ENCODE results near the gene PRKCH.
"Not testable (repeated sequence)": the region's sequence is repeated elsewhere in the genome, so short reads cannot be mapped to it uniquely, and the experiment has no call there.

The PRKCH gene

GRCh38 chr14:61456720-61457119, 135.3 kb downstream of the PRKCH start:
- Histone ChIP-seq H3K36me3 (ENCODE audit: control insufficient read depth, insufficient read depth, low read length) (no peaks in the 10 kb centered on the region), H3K4me1 (ENCODE audit: control insufficient read depth, insufficient read depth, low read length) (no peaks in the 10 kb centered on the region)

GRCh38 chr14:61458766-61459165, 137.4 kb downstream of the PRKCH start:
- H3K4me1 ChIP-seq (ENCODE audit: control insufficient read depth, insufficient read depth, low read length), result peaks cover 9% of the 10 kb centered on the region
- no peaks in the 10 kb centered on the region for H3K9me3 ChIP-seq (ENCODE audit: control insufficient read depth, insufficient read depth, low read length)
- no peak overlapping the region for H3K4me3 ChIP-seq (ENCODE audit: low read depth, low read length)
- H3K9ac ChIP-seq (ENCODE audit: low read depth, low read length), result no peak overlapping the region
- no peaks in the 10 kb centered on the region for H3K27me3 ChIP-seq (ENCODE audit: control insufficient read depth, insufficient read depth, low read length)
- no peaks in the 10 kb centered on the region for H3K36me3 ChIP-seq (ENCODE audit: control insufficient read depth, insufficient read depth, low read length)

More at GRCh38 chr14:61456720-61457119, 135.3 kb downstream of the PRKCH start:
- no peaks in the 10 kb centered on the region for H3K27me3 ChIP-seq (ENCODE audit: control insufficient read depth, insufficient read depth, low read length)
- H3K9ac ChIP-seq (ENCODE audit: low read depth, low read length), result no peak overlapping the region
- H3K9me3 ChIP-seq (ENCODE audit: control insufficient read depth, insufficient read depth, low read length), result no peaks in the 10 kb centered on the region
- H3K4me3 ChIP-seq (ENCODE audit: low read depth, low read length), result no peak overlapping the region

- no peaks in the 10 kb centered on the region for H3K36me3 ChIP-seq (ENCODE audit: control insufficient read depth, insufficient read depth, low read length)
- H3K4me1 ChIP-seq (ENCODE audit: control insufficient read depth, insufficient read depth, low read length), result peaks cover 9% of the 10 kb centered on the region
- no peaks in the 10 kb centered on the region for H3K27me3 ChIP-seq (ENCODE audit: control insufficient read depth, insufficient read depth, low read length)
- no peaks in the 10 kb centered on the region for H3K9me3 ChIP-seq (ENCODE audit: control insufficient read depth, insufficient read depth, low read length)
- no peak overlapping the region for H3K4me3 ChIP-seq (ENCODE audit: low read depth, low read length)
- no peak overlapping the region for H3K9ac ChIP-seq (ENCODE audit: low read depth, low read length)
Observed at GRCh38 chr14:61459229-61459628, 137.8 kb downstream of the PRKCH start.

DNA sequence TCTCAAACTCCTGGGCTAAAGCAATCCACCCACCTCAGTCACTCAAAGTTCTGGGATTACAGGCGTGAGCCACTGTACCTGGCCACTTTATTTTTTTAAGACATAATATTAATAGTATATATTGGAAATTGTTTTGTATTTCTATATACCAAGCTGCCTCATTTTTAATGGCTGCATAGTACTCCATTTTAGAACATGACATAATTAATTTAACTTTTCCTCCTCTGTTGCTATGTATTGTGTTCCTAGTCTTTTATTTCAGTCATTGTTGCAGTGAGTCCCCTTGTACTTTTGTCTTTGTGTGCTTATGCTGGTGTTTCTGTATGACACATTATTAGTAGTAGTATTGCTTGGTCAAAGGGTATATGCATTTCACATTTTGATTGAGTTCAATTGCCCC, 138.7 kb downstream of the PRKCH start:
- H3K36me3 ChIP-seq (ENCODE audit: control insufficient read depth, insufficient read depth, low read length), result no peaks in the 10 kb centered on the region
- no peaks in the 10 kb centered on the region for H3K9me3 ChIP-seq (ENCODE audit: control insufficient read depth, insufficient read depth, low read length)
- H3K9ac ChIP-seq (ENCODE audit: low read depth, low read length), result no peak overlapping the region
- H3K4me3 ChIP-seq (ENCODE audit: low read depth, low read length), result no peak overlapping the region
- no peaks in the 10 kb centered on the region for H3K27me3 ChIP-seq (ENCODE audit: control insufficient read depth, insufficient read depth, low read length)
- H3K4me1 ChIP-seq (ENCODE audit: control insufficient read depth, insufficient read depth, low read length), result peaks cover 9% of the 10 kb centered on the region

DNA sequence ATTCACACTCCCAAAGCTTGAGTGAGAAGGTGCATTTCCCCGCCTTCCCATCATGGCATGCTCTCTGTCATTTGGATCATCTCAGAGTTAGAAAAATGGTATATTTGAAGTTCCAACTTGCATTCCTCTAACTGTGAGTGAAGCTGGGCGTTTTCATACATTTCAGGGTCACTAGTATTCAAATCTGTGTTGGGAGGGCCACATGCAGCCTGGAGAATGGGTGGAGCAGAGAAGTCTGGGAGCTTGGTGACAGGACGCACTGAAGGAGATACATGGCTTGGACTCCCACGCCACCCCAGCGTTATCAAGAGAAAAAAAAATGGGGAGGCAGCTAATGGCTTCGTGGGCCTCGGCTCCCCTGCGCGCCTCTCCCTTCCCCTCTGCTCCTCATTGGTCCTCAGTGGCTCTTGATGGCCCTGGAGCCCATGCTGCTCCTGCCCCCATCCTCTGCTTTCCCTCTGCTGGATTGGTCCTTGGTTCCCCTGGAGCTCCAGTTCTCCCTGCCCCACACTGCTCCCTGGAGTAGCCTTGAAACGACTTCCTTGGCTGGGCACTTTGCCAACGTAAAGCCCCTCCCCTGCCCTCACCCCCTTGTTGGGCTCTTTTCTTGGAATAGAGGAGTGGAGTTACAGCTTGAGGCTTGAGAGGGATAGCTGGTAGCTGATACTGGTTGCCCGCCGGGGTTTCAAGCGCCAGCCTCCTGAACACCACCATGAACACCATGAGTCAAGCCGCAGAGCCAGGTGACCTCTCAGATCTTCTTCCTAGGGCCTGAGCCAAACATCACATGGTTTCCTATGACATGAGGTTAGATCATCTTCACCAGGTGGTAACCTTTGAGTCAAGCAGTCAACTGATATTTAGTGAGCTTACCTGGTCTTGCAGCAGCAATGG, 139.6 kb downstream of the PRKCH start:
- Histone ChIP-seq H3K36me3 (ENCODE audit: control insufficient read depth, insufficient read depth, low read length) (no peaks in the 10 kb centered on the region), H3K9ac (ENCODE audit: low read depth, low read length) (no peak overlapping the region), H3K27me3 (ENCODE audit: control insufficient read depth, insufficient read depth, low read length) (no peaks in the 10 kb centered on the region), H3K4me1 (ENCODE audit: control insufficient read depth, insufficient read depth, low read length) (peaks cover 13% of the 10 kb centered on the region), H3K9me3 (ENCODE audit: control insufficient read depth, insufficient read depth, low read length) (no peaks in the 10 kb centered on the region), H3K4me3 (ENCODE audit: low read depth, low read length) (no peak overlapping the region)

DNA sequence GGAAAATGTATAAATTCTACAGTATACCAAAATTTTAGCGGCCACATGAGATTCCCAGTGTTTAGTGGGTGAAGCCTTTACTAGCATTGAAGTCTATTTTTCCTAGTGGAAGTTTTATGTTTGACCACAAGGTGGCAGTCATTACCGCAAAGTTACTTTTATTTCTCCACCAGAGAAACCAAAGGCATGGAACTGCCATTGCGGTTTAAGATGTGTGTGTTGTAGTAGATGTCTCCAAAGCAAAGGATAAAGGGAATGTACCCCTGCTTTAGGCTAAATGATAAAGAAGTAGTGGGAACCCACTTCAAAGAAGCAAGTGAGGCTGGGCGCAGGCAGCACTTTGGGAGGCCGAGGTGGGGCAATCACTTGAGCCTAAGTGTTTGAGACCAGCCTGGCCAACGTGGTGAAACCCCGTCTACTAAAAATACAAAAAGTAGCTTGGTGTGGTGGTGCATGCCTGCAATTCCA, 140.5 kb downstream of the PRKCH start:
- Histone ChIP-seq H3K4me1 (ENCODE audit: control insufficient read depth, insufficient read depth, low read length) (peaks cover 21% of the 10 kb centered on the region), H3K36me3 (ENCODE audit: control insufficient read depth, insufficient read depth, low read length) (no peaks in the 10 kb centered on the region), H3K27me3 (ENCODE audit: control insufficient read depth, insufficient read depth, low read length) (no peaks in the 10 kb centered on the region), H3K9me3 (ENCODE audit: control insufficient read depth, insufficient read depth, low read length) (no peaks in the 10 kb centered on the region), H3K4me3 (ENCODE audit: low read depth, low read length) (no peak overlapping the region), H3K9ac (ENCODE audit: low read depth, low read length) (no peak overlapping the region)

GRCh38 chr14:61462566-61463193, 141.3 kb downstream of the PRKCH start:
- no peaks in the 10 kb centered on the region for H3K9me3 ChIP-seq (ENCODE audit: control insufficient read depth, insufficient read depth, low read length)
- no peaks in the 10 kb centered on the region for H3K27me3 ChIP-seq (ENCODE audit: control insufficient read depth, insufficient read depth, low read length)
- no peak overlapping the region for H3K9ac ChIP-seq (ENCODE audit: low read depth, low read length)
- no peak overlapping the region for H3K4me3 ChIP-seq (ENCODE audit: low read depth, low read length)
- peaks cover 25% of the 10 kb centered on the region for H3K4me1 ChIP-seq (ENCODE audit: control insufficient read depth, insufficient read depth, low read length)
- H3K36me3 ChIP-seq (ENCODE audit: control insufficient read depth, insufficient read depth, low read length), result no peaks in the 10 kb centered on the region

DNA sequence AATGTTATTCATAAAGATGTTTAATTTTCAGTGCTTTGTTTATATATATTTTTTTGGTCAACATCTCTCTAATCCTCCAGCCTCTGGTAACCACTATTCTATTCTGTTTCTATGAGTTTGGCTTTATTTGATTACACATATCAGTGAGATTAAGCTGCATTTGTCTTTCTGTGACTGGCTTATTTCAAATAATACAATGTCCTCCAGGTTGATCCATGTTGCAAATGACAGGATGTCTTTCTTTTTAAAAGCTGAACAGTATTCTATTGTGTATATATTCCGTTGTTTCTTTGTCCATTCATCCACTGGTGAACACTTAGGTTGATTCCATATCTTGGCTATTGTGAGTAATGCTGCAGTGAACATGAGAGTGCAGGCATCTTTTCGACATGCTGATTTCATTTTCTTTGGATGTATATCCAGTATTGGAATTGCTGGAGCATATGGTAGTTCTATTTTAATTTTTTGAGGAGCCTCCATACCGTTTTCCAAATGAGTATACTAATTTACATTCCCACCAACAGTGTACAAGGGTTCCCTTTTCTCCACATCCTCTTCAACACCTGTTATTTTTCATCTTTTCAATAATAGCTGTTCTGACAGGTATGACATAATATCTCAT, 142.4 kb downstream of the PRKCH start:
- Histone ChIP-seq H3K36me3 (ENCODE audit: control insufficient read depth, insufficient read depth, low read length) (no peaks in the 10 kb centered on the region), H3K9ac (ENCODE audit: low read depth, low read length) (no peak overlapping the region), H3K4me1 (ENCODE audit: control insufficient read depth, insufficient read depth, low read length) (peaks cover 25% of the 10 kb centered on the region), H3K9me3 (ENCODE audit: control insufficient read depth, insufficient read depth, low read length) (no peaks in the 10 kb centered on the region), H3K27me3 (ENCODE audit: control insufficient read depth, insufficient read depth, low read length) (no peaks in the 10 kb centered on the region), H3K4me3 (ENCODE audit: low read depth, low read length) (no peak overlapping the region)

DNA sequence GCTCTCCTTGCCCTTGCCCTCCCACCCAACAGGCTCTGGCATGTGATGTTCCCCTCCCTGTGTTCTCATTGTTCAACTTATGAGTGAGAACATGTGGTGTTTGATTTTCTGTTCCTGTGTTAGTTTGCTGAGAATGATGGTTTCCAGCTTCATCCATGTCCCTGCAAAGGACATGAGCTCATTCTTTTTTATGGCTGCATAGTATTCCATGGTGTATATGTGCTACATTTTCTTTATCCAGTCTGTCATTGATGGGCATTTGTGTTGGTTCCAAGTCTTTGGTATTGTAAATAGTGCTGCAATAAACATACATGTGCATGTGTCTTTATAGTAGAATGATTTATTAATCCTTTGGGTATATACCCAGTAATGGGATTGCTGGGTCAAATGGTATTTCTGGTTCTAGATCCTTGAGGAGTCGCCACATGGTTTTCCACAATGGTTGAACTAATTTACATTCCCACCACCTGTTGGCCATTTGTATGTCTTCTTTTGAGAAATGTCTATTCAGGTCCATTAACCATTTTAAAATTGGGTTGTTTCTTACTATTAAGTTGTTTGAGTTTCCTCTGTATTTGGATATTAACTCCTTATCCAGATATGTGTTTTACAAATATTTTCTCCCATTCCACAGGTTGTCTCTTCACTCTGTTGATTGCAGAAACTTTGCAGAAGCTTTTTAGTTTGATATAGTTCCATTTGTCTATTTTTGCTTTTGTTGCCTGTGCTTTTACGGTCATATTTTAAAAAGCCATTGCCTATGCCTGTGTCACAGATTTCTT, 143.4 kb downstream of the PRKCH start:
- not testable (repeated sequence) for H3K4me3 ChIP-seq (ENCODE audit: low read depth, low read length); H3K27me3 ChIP-seq (ENCODE audit: control insufficient read depth, insufficient read depth, low read length); H3K9me3 ChIP-seq (ENCODE audit: control insufficient read depth, insufficient read depth, low read length); H3K36me3 ChIP-seq (ENCODE audit: control insufficient read depth, insufficient read depth, low read length); H3K9ac ChIP-seq (ENCODE audit: low read depth, low read length)
- H3K4me1 ChIP-seq (ENCODE audit: control insufficient read depth, insufficient read depth, low read length), result peaks cover 25% of the 10 kb centered on the region

DNA sequence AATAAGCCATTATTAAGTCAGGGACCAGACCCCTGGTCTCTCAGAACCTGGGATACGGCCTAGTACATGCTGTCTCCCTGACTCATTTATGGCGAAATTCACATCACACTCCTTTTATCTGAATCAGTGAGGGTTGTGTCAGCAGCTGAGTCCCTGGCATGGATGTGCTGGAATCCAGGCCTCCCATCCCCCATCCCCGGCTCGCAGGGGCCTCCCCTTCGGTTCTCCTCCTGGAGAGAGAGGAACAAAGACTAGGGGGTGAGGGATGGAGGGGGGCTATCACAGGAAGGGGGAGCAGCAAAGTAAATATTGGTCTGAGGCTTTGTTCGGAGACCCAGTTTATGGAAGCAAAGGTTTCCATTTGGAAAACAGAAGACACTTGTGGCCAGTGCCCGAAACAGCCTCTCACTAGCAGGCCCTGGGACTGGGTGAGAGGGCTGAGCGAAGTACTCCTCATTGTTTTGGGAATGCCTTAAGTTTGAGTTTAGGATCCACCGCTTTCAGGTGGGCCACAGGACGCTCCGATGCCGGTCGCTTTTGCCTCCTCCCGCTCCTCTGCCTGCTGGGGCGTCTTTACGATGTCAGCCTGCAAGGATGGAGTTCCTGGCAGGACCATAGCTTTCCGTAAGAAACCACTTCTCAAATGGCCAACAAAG, 145.0 kb downstream of the PRKCH start:
- no peaks in the 10 kb centered on the region for H3K36me3 ChIP-seq (ENCODE audit: control insufficient read depth, insufficient read depth, low read length)
- H3K4me1 ChIP-seq (ENCODE audit: control insufficient read depth, insufficient read depth, low read length), result peaks cover 29% of the 10 kb centered on the region
- H3K9me3 ChIP-seq (ENCODE audit: control insufficient read depth, insufficient read depth, low read length), result no peaks in the 10 kb centered on the region
- no peaks in the 10 kb centered on the region for H3K27me3 ChIP-seq (ENCODE audit: control insufficient read depth, insufficient read depth, low read length)
- H3K9ac ChIP-seq (ENCODE audit: low read depth, low read length), result peak overlapping the region; percentile 56
- no peak overlapping the region for H3K4me3 ChIP-seq (ENCODE audit: low read depth, low read length)

DNA sequence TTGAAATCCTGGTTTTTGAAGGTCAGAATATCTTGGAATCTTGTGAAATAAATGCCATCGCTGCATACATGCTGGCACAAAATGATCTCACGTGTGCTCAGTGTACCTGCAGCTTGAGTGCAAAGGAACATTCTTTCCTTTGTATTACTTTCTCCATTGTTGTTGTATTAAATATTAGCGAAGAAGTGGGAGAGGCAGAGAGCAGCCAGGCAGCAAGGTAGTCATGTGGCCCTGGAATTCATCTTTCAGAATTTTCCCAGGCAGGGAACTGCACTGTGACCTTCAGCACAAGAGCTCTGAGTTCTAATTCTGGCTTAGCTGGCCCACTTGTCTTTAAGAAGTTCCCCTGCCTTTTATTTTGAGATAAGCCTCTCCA, 145.5 kb downstream of the PRKCH start:
- peak overlapping the region; percentile 56 for H3K9ac ChIP-seq (ENCODE audit: low read depth, low read length)
- no peaks in the 10 kb centered on the region for H3K27me3 ChIP-seq (ENCODE audit: control insufficient read depth, insufficient read depth, low read length)
- no peaks in the 10 kb centered on the region for H3K36me3 ChIP-seq (ENCODE audit: control insufficient read depth, insufficient read depth, low read length)
- H3K9me3 ChIP-seq (ENCODE audit: control insufficient read depth, insufficient read depth, low read length), result no peaks in the 10 kb centered on the region
- H3K4me3 ChIP-seq (ENCODE audit: low read depth, low read length), result no peak overlapping the region
- peaks cover 29% of the 10 kb centered on the region for H3K4me1 ChIP-seq (ENCODE audit: control insufficient read depth, insufficient read depth, low read length)

Data from iPS-15b (cell line).